GM15510 (cell line): ENCODE results near the gene SCAMP4.

Experiments used
- POLR2A ChIP-seq: IDR thresholded peaks from 3 replicates; pipeline ENCODE4 v1.6.1; 2011; ENCODE audit warnings: borderline replicate concordance; ENCODE audit not compliant: insufficient read length; ENCODE audit errors: extremely low read depth

SCAMP4 gene

GRCh38 chr19:1941146-1942077 is 36.2 kb downstream of the SCAMP4 start, which contains the start of gene CSNK1G2:
Gene CSNK1G2, plus strand, starts transcription at chr19:1941172. Its CDS starts 28,601 bp downstream, at chr19:1969773.
- peak; percentile 33 for TF ChIP-seq POLR2A

GRCh38 chr19:1942078-1942933 is 37.1 kb downstream of the SCAMP4 start:
- peak; percentile 37 for TF ChIP-seq POLR2A

DNA sequence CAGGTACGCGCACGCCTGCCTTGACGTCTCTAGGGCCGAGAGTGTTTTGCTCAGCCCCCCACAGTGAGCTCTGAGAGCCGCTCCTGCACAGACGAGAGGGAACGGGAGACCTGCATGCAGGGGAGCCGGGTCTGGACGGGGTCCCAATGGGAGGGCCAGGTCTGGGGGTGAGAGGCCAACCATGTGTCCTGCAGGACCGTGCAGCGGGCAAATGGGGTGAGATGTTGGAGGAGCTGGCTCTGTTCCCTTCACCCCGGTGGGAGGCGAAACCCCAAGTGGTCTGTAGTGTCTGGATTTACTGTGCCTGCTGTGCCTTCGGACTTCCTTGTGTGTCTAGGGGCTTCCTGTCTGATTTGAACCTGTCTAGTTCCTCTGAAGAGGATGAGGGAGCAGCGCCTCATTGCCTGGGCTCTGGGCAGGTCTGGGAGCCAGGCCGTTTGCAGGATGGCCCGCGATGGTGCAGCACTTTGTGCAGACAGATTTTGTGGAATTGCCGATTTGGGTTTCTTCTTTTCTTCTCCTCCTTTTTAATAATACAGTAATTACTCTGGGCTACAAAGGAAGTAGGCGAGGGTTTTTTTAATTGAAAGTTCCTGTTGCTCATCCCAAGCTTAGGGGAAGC is 37.8 kb downstream of the SCAMP4 start:
- no peak for TF ChIP-seq POLR2A

- TF ChIP-seq POLR2A = no peak
Measured at GRCh38 chr19:1943661-1944087, 38.5 kb downstream of the SCAMP4 start.

DNA sequence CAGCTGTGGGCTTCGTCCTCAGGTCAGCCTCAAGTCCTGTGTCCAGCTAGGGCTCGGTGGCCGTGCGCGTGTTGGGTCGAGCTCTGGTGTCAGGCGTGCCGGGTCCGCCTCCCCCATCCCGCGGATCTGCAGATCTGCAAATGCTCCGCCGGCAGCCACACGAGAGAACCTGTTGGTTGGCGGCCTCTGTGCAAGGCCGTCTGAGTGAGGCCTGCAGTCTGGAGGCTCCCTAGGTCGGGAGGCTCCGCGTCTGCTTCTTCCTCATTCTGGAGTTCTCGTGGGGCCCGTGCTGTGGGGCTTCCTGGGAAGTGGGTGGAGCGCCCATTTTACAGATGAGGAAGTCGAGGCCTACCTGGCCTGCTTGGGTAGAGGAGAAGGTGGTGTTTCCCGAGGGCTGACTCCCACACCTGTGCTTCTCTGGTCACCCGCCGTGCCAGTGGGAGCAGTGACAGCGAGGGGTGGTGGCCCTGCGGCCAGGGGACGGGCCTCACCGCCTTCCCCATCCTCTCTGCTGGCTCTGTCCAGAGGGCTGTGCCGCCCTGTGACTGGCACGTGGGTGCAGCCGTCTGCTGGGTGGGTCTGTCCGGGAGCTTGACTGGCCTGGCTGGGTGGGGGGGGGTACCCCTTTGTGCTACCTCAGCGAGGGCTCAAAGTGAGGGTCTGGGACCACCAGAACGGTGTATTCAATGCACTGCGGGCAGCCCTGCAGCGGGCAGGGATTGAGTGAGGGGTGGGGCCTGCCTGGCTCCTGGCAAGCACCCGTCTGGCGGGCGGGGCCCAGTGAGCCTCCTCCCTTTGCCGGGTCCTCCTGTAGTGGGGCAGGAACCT is 39.1 kb downstream of the SCAMP4 start:
- TF ChIP-seq POLR2A = no peak

DNA sequence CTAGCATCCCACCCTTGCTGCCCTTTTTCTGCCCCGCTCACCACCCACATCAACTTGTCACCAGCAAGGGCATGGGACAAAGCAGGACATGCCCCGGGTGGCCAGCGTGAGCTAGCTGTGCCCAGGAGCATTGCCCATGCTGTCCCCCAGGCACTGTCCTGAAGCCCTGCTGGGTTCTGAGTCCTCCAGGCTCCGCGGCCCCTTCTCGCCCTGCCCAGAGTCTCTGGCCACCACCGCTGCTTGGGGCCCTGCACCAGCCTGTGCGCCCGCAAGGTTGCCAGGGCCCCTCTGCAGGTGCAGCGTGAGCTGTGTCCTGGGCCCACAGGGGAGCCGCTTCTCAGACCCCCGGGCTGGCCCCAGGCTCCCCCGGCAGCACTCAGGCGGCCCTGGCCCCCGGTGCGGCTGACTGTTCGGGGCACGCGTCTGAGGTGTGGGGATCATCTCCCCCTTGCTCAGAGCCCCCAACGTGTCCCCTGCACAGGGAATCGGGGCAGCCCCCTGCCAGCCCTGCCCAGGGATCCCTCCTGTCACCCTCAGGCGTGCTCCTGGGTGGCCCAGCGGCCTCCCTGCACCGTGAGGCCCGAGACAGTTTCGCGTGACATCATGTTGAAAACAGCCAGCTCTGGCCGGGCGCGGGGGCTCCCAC is 39.8 kb downstream of the SCAMP4 start:
- no peak for TF ChIP-seq POLR2A

- TF ChIP-seq POLR2A = no peak
Measured at GRCh38 chr19:1945899-1946298, 40.7 kb downstream of the SCAMP4 start.

- no peak for TF ChIP-seq POLR2A
Measured at GRCh38 chr19:1947651-1948209, 42.5 kb downstream of the SCAMP4 start.

DNA sequence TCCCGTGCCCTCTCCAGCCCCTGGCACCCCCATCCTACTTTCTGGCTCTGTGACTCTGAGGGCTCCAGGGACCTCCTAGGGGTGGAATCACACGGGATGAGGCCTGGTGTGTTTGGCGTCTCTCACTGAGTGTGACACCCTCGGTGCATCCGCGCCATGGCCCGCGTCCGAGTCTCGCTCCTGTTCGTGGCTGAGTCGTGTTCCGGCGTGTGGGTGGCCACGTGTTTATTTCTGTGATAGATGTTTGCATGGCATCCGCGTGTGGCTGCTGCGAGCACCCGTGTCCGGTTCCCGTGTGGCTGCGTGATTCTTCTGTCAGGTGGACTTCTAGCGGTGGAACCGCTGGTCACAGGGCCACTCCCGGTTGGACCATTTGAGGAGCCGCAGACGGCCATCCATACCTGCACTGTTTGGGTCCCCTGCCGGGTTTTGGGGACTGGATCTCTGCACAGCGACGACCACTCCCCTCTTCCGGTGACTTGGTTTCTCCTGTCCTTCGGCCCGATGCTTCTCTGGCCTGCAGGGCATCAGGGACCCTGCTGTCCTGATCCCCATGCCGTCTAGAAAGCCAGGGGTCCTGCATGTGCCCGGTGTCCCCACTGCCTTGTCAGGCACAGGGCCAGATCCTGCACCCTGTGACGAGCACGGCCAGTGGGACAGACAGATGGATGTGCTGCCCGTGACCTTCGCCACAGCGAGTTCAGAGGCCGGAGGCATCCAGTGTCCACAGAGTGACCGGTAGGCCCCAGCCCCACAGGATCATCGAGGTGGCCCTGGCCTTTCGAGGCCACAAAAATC is 44.3 kb downstream of the SCAMP4 start:
- no peak for TF ChIP-seq POLR2A

- TF ChIP-seq POLR2A = no peak
Measured at GRCh38 chr19:1950640-1951039, 45.4 kb downstream of the SCAMP4 start.

GRCh38 chr19:1952635-1953034 is 47.4 kb downstream of the SCAMP4 start:
- no peak for TF ChIP-seq POLR2A

- no peak for TF ChIP-seq POLR2A
Measured at GRCh38 chr19:1953037-1953436, 47.8 kb downstream of the SCAMP4 start.
